IMR-90 (cell line): ENCODE results near the gene RAB18. TPM values are rescaled to one million over a fixed set of nuclear protein-coding genes. Genes with fewer than 3 reads are reported as not detected.
A peak's percentile ranks its signal among the peaks of the same experiment; 100 is the strongest.

Source experiments
- ATAC-seq: fragments of 200-7000 bp; cut with Tn5 transposase; 2 replicates; pipeline ENCODE4 v1.9.1; 2020; ENCODE audit warnings: low read depth, mild to moderate bottlenecking, moderate library complexity
- BruUV-seq: library from RNA; stranded (reverse); fragments of 400-500 nt; replicated peaks from 2 replicates; lab custom pipeline; 2021; lab: Mats Ljungman, UMichigan
- CTCF ChIA-PET: fragments of 300-600 bp; formaldehyde crosslinking; extraction: SDS; loops from one replicate; lab custom pipeline; 2021; ENCODE audit warnings: antibody characterized with exemption; lab: Yijun Ruan, JAX
- POLR2A ChIA-PET: fragments of 300-600 bp; sonication (Branson Sonifier 250); formaldehyde crosslinking; loops from one replicate; lab custom pipeline; 2022; ENCODE audit warnings: antibody characterized with exemption; ENCODE audit not compliant: unreplicated experiment; lab: Charles Lee
- DNase-seq: peaks from one replicate; pipeline ENCODE4 v3.0.0; 2013
- H2AFZ ChIP-seq: replicated peaks from 2 replicates; pipeline ENCODE3; 2013; ENCODE audit warnings: low read length, mild to moderate bottlenecking; ENCODE audit not compliant: poor library complexity
- H2AK5ac ChIP-seq: 2 replicates; pipeline ENCODE4 v1.6.1; 2013; ENCODE audit warnings: low read depth, low read length, inconsistent platforms
- H2AK9ac ChIP-seq: replicated peaks from 2 replicates; pipeline ENCODE3; 2013; ENCODE audit warnings: mild to moderate bottlenecking, low read depth, low read length, moderate library complexity; ENCODE audit not compliant: poor library complexity
- H2BK120ac ChIP-seq: 2 replicates; pipeline ENCODE4 v1.6.1; 2013; ENCODE audit warnings: low read depth, low read length, inconsistent platforms
- H2BK15ac ChIP-seq: 3 replicates; pipeline ENCODE4 v1.6.1; 2013; ENCODE audit warnings: low read depth, low read length, inconsistent platforms
- H2BK20ac ChIP-seq: 2 replicates; pipeline ENCODE4 v1.6.1; 2013; ENCODE audit warnings: low read depth, mild to moderate bottlenecking, inconsistent platforms, low read length, moderate library complexity
- H2BK5ac ChIP-seq: 2 replicates; pipeline ENCODE4 v1.6.1; 2013; ENCODE audit warnings: mild to moderate bottlenecking, low read depth, low read length, inconsistent platforms; ENCODE audit not compliant: poor library complexity, severe bottlenecking
- H3K14ac ChIP-seq: replicated peaks from 2 replicates; pipeline ENCODE4 v1.6.1; 2013; ENCODE audit warnings: low read depth, low read length, inconsistent platforms
- H3K18ac ChIP-seq: 2 replicates; pipeline ENCODE4 v1.6.1; 2013; ENCODE audit warnings: low read depth, low read length, control low read depth
- H3K23ac ChIP-seq: 2 replicates; pipeline ENCODE4 v1.6.1; 2013; ENCODE audit warnings: low read depth, low read length, inconsistent platforms
- H3K27ac ChIP-seq: 2 replicates; pipeline ENCODE4 v1.5.1; 2013; ENCODE audit warnings: mild to moderate bottlenecking, control low read depth, low read length; ENCODE audit not compliant: insufficient read depth
- H3K27me3 ChIP-seq: 2 replicates; pipeline ENCODE4 v1.6.1; 2013; ENCODE audit warnings: low read length; ENCODE audit not compliant: control insufficient read depth, insufficient read depth
- H3K36me3 ChIP-seq: 2 replicates; pipeline ENCODE4 v1.6.1; 2013; ENCODE audit warnings: low read length, mixed read lengths; ENCODE audit not compliant: control insufficient read depth, insufficient read depth
- H3K4ac ChIP-seq: 2 replicates; pipeline ENCODE4 v1.6.1; 2013; ENCODE audit warnings: low read depth, low read length, inconsistent platforms
- H3K4me1 ChIP-seq: 2 replicates; pipeline ENCODE4 v1.6.1; 2013; ENCODE audit warnings: low read length, mixed read lengths; ENCODE audit not compliant: control insufficient read depth, insufficient read depth
- H3K4me2 ChIP-seq: 2 replicates; pipeline ENCODE4 v1.6.1; 2013; ENCODE audit warnings: low read depth, mild to moderate bottlenecking, control low read depth, low read length, moderate library complexity
- H3K4me3 ChIP-seq: 2 replicates; pipeline ENCODE4 v1.5.1; 2013; ENCODE audit warnings: low read depth, mild to moderate bottlenecking, control low read depth, low read length, moderate library complexity; ENCODE audit not compliant: insufficient read depth
- H3K56ac ChIP-seq: 2 replicates; pipeline ENCODE4 v1.6.1; 2013; ENCODE audit warnings: low read length, inconsistent platforms; ENCODE audit not compliant: insufficient read depth; ENCODE audit errors: extremely low read depth
- H3K79me1 ChIP-seq, 2 experiments: 2 replicates each; pipeline ENCODE4 v1.6.1; 2013; ENCODE audit warnings: low read length in 2 of 2, inconsistent platforms in 1 of 2, low read depth in 1 of 2
- H3K9ac ChIP-seq: 2 replicates; pipeline ENCODE4 v1.6.1; 2013; ENCODE audit warnings: low read depth, low read length, control low read depth
- H3K9me1 ChIP-seq: 2 replicates; pipeline ENCODE4 v1.6.1; 2013; ENCODE audit warnings: low read length, inconsistent platforms; ENCODE audit not compliant: insufficient read depth
- H3K9me3 ChIP-seq: 2 replicates; pipeline ENCODE4 v1.6.1; 2013; ENCODE audit warnings: low read length; ENCODE audit not compliant: control insufficient read depth, insufficient read depth
- H4K20me1 ChIP-seq: 2 replicates; pipeline ENCODE4 v1.6.1; 2013; ENCODE audit warnings: low read length, inconsistent platforms; ENCODE audit not compliant: insufficient read depth
- H4K5ac ChIP-seq: 2 replicates; pipeline ENCODE4 v1.6.1; 2013; ENCODE audit warnings: mild to moderate bottlenecking, low read depth, low read length, control low read depth
- H4K8ac ChIP-seq, 2 experiments: 2 replicates each; pipeline ENCODE4 v1.6.1; 2013; ENCODE audit warnings: low read depth in 2 of 2, low read length in 2 of 2, control low read depth in 1 of 2, inconsistent platforms in 1 of 2
- H4K91ac ChIP-seq: 2 replicates; pipeline ENCODE4 v1.6.1; 2013; ENCODE audit warnings: low read depth, low read length, inconsistent platforms; ENCODE audit not compliant: insufficient read depth
- BHLHE40 ChIP-seq: fragments of 150-350 bp; IDR thresholded peaks from 2 replicates; pipeline ENCODE4 v1.6.1; 2016; ENCODE audit warnings: mild to moderate bottlenecking, low read depth, low read length
- CHD1 ChIP-seq: IDR thresholded peaks from 2 replicates; pipeline ENCODE4 v1.6.1; 2012; ENCODE audit warnings: low read depth, low read length, improper control_type of control experiment
- CTCF ChIP-seq: conservative IDR thresholded peaks from 2 replicates; pipeline ENCODE4 v1.5.1; 2012; ENCODE audit warnings: mild to moderate bottlenecking, low read depth, low read length, improper control_type of control experiment
- dilution Hi-C: fragments of 300-500 bp; cut with HindIII; formaldehyde crosslinking; loops from one replicate; pipeline ENCODE4 v1.14.3; 2018; ENCODE audit warnings: low sequenced_read_pairs; ENCODE audit not compliant: unreplicated experiment
- in situ Hi-C: fragments of 300-500 bp; cut with MboI; formaldehyde crosslinking; loops from 3 replicates; pipeline ENCODE4 v1.14.3; 2019; ENCODE audit warnings: low sequenced_read_pairs, inconsistent platforms, mixed read lengths
- intact Hi-C: fragments of 100-400 bp; cut with micrococcal nuclease; formaldehyde crosslinking; loops from 2 replicates; pipeline ENCODE4 v1.10.0; 2022
- polyA plus RNA-seq, 3 experiments: library from polyadenylated mRNA; depleted of rRNA; stranded (reverse); fragments of >200 nt; gene quantifications; 2 replicates each; pipeline ENCODE4 v1.2.3, GENCODE V29; 2012; ENCODE audit warnings: low replicate concordance in 1 of 3
- total RNA-seq: library from RNA; depleted of rRNA; stranded (reverse); fragments of >200 nt; gene quantifications from 2 replicates; pipeline ENCODE4 v1.2.3, GENCODE V29; 2012

Gene RAB18
- total and polyA plus RNA-seq, 2 of the 4 experiments (the other 2 are of a cell fraction): 17.6 to 38.8 TPM

- ATAC-seq: peak; percentile 44; the same call in 1 of the 2 replicates
- Histone ChIP-seq H2BK15ac (no peak overlapping the region), H4K91ac (no peak overlapping the region), H3K79me1 (peaks cover 18 to 31% of the 10 kb centered on the region in 2 experiments), H3K27ac (no peak overlapping the region), H2AFZ (no peak overlapping the region), H3K18ac (no peak overlapping the region), H3K9ac (no peak overlapping the region), H3K9me1 (no peaks in the 10 kb centered on the region), H4K20me1 (0 out of 2 replicates have a peak, but pooled peaks cover 3% of the 10 kb centered on the region), H2BK20ac (no peak overlapping the region), H3K27me3 (no peaks in the 10 kb centered on the region), H3K14ac (no peak overlapping the region), H2BK120ac (no peak overlapping the region), H4K8ac (no peak overlapping the region), H3K56ac (no peak overlapping the region), H3K9me3 (no peaks in the 10 kb centered on the region), H3K4ac (no peak overlapping the region), H3K36me3 (peaks cover 26% of the 10 kb centered on the region), H4K5ac (no peak overlapping the region), H3K4me3 (no peak overlapping the region), H2BK5ac (no peak overlapping the region), H2AK9ac (no peak overlapping the region), H3K4me1 (peaks cover 2% of the 10 kb centered on the region), H3K23ac (no peak overlapping the region), H3K4me2 (no peak overlapping the region), H2AK5ac (no peak overlapping the region)
- POLR2A ChIA-PET: no interaction called here
- CTCF ChIA-PET: no interaction called here
- in situ Hi-C loops (no loop called here), dilution Hi-C loops (no loop called here), intact Hi-C loops (no loop called here)
- BruUV-seq: no TSS peak
- TF ChIP-seq CTCF (no peak), BHLHE40 (no peak), CHD1 (no peak)
- peak; percentile 12 for DNase-seq
Measured at GRCh38 chr10:27537787-27538186, 33.7 kb downstream of the RAB18 start.
